ENCODE measurements around the gene COPS8. TPM values are rescaled to one million over a fixed set of nuclear protein-coding genes. Genes with fewer than 3 reads are reported as not detected.

Gene COPS8
- total RNA-seq, 1 experiment from 2014 or later, result 87.4 TPM

DNA sequence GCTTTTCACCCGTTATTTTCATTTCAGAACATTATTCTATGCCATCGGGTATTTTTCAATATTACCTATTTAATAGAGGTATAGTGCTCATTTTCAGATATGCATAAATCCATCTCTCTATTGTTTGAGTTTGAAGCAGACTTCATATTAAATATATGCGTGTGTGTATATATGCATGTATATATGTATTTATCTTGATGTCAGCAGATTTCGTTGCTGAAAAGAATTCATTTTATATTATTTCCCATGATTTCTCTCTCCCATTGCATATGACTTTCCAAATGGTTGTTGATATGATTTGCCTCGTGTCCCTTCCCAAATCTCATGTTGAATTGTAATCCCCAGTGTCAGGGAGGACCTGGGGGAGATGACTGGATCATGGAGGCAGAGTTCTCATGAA, 28.6 kb upstream of the COPS8 start:
- intact Hi-C loops (cut with micrococcal nuclease; ENCODE audit: unreplicated experiment), result no loop called here
- ChIA-PET CTCF (no interaction called here), POLR2A (ENCODE audit: low non-redundant PET) (no interaction called here)
- no peak overlapping the region for H3K27ac ChIP-seq (ENCODE audit: low read depth, low read length, poor library complexity, severe bottlenecking)
- H3K4me1 ChIP-seq (ENCODE audit: insufficient read depth, low read length, poor library complexity, severe bottlenecking), result no peaks in the 10 kb centered on the region
- H3K9me3 ChIP-seq (ENCODE audit: low read depth, low read length, poor library complexity, severe bottlenecking), result no peaks in the 10 kb centered on the region
- no peaks in the 10 kb centered on the region for H3K36me3 ChIP-seq (ENCODE audit: insufficient read depth, low read length, poor library complexity, severe bottlenecking)
- H3K4me3 ChIP-seq (ENCODE audit: low read depth, low read length, poor library complexity, severe bottlenecking), result no peak overlapping the region
- no peak for DNase-seq (ENCODE audit: low spot score)
- no TSS peak for BruUV-seq (replicated peaks)
- TF ChIP-seq CTCF (conservative IDR thresholded peaks at IDR 0.05; ENCODE audit: low read depth, low read length) (no peak), EZH2 (IDR thresholded peaks at IDR 0.05; ENCODE audit: borderline replicate concordance, low read depth, low read length, poor library complexity, severe bottlenecking) (no peak)
- H3K27me3 ChIP-seq (replicated peaks; ENCODE audit: insufficient read depth, low read depth, low read length, poor library complexity), result peaks cover 18% of the 10 kb centered on the region

- BruUV-seq (replicated peaks), result no TSS peak
- intact Hi-C loops (cut with micrococcal nuclease; ENCODE audit: unreplicated experiment), result no loop called here
- Histone ChIP-seq H3K4me3 (ENCODE audit: low read depth, low read length, poor library complexity, severe bottlenecking) (no peak overlapping the region), H3K36me3 (ENCODE audit: insufficient read depth, low read length, poor library complexity, severe bottlenecking) (no peaks in the 10 kb centered on the region), H3K27ac (ENCODE audit: low read depth, low read length, poor library complexity, severe bottlenecking) (no peak overlapping the region), H3K9me3 (ENCODE audit: low read depth, low read length, poor library complexity, severe bottlenecking) (no peaks in the 10 kb centered on the region), H3K27me3 (replicated peaks; ENCODE audit: insufficient read depth, low read depth, low read length, poor library complexity) (peaks cover 13% of the 10 kb centered on the region), H3K4me1 (ENCODE audit: insufficient read depth, low read length, poor library complexity, severe bottlenecking) (no peaks in the 10 kb centered on the region)
- ChIA-PET POLR2A (ENCODE audit: low non-redundant PET) (no interaction called here), CTCF (no interaction called here)
- no peak for DNase-seq (ENCODE audit: low spot score)
- TF ChIP-seq EZH2 (IDR thresholded peaks at IDR 0.05; ENCODE audit: borderline replicate concordance, low read depth, low read length, poor library complexity, severe bottlenecking) (no peak), CTCF (conservative IDR thresholded peaks at IDR 0.05; ENCODE audit: low read depth, low read length) (no peak)
Measured at GRCh38 chr2:237057893-237058300, 27.8 kb upstream of the COPS8 start.

- intact Hi-C loops (cut with micrococcal nuclease; ENCODE audit: unreplicated experiment), result no loop called here
- ChIA-PET CTCF (no interaction called here), POLR2A (ENCODE audit: low non-redundant PET) (no interaction called here)
- Histone ChIP-seq H3K4me1 (ENCODE audit: insufficient read depth, low read length, poor library complexity, severe bottlenecking) (no peaks in the 10 kb centered on the region), H3K27ac (ENCODE audit: low read depth, low read length, poor library complexity, severe bottlenecking) (no peak overlapping the region), H3K4me3 (ENCODE audit: low read depth, low read length, poor library complexity, severe bottlenecking) (no peak overlapping the region), H3K9me3 (ENCODE audit: low read depth, low read length, poor library complexity, severe bottlenecking) (no peaks in the 10 kb centered on the region), H3K27me3 (replicated peaks; ENCODE audit: insufficient read depth, low read depth, low read length, poor library complexity) (peaks cover 10% of the 10 kb centered on the region), H3K36me3 (ENCODE audit: insufficient read depth, low read length, poor library complexity, severe bottlenecking) (no peaks in the 10 kb centered on the region)
- no peak for DNase-seq (ENCODE audit: low spot score)
- TF ChIP-seq CTCF (conservative IDR thresholded peaks at IDR 0.05; ENCODE audit: low read depth, low read length), result no peak
- TF ChIP-seq EZH2 (IDR thresholded peaks at IDR 0.05; ENCODE audit: borderline replicate concordance, low read depth, low read length, poor library complexity, severe bottlenecking), result no peak
- no TSS peak for BruUV-seq (replicated peaks)
Measured at GRCh38 chr2:237058423-237058822, 27.3 kb upstream of the COPS8 start.
